SK-N-MC (cell line): ENCODE measurements around the gene SLBP.

Experiments used
- EZH2 ChIP-seq: fragments of 200-600 bp; sonication (generic); IDR thresholded peaks from one replicate; pipeline ENCODE4 v1.6.1; 2017; ENCODE audit warnings: antibody characterized with exemption
- FOXP2 ChIP-seq: optimal IDR thresholded peaks from 2 replicates; pipeline ENCODE3; 2011; ENCODE audit warnings: mild to moderate bottlenecking, moderate library complexity; ENCODE audit not compliant: insufficient read depth; ENCODE audit errors: extremely low read length, control extremely low read depth
- POLR2AphosphoS5 ChIP-seq: IDR thresholded peaks from 2 replicates; pipeline ENCODE4 v1.6.1; 2012; ENCODE audit warnings: mild to moderate bottlenecking, low read depth, low read length, borderline replicate concordance

- TF ChIP-seq EZH2 (no peak), POLR2AphosphoS5 (no peak), FOXP2 (no peak)
Measured at GRCh38 chr4:1745165-1745564, 33.0 kb upstream of the SLBP start.
